D721Med (cell line): ENCODE data around the gene ADGRG4.
"Not testable (repeated sequence)": the region's sequence is repeated elsewhere in the genome, so short reads cannot be mapped to it uniquely, and the experiment has no call there.

Experiments
- DNase-seq: peaks from one replicate; pipeline ENCODE4 v3.0.0; 2011; ENCODE audit warnings: low spot score; ENCODE audit not compliant: insufficient read length
- FAIRE-seq: peaks from 2 replicates; lab custom pipeline; 2011; peaks lifted over from hg19 to GRCh38; lab: Jason Lieb, UNC
- CTCF ChIP-seq: IDR thresholded peaks from 2 replicates; pipeline ENCODE4 v1.5.1; 2012; ENCODE audit warnings: mild to moderate bottlenecking, control low read depth; ENCODE audit not compliant: insufficient read depth; ENCODE audit errors: missing control alignments

ADGRG4 gene

GRCh38 chrX:136438192-136438591 is 137.4 kb downstream of the ADGRG4 start:
- FAIRE-seq (no peak), DNase-seq (no peak)
- no peak for TF ChIP-seq CTCF

- not testable (repeated sequence) for DNase-seq, FAIRE-seq
Observed at GRCh38 chrX:136445674-136446073, 144.9 kb downstream of the ADGRG4 start.

GRCh38 chrX:136446208-136446607 is 145.4 kb downstream of the ADGRG4 start:
- DNase-seq (no peak), FAIRE-seq (no peak)
- TF ChIP-seq CTCF = no peak

GRCh38 chrX:136447308-136447707 is 146.5 kb downstream of the ADGRG4 start:
- no peak for TF ChIP-seq CTCF
- no peak for DNase-seq
- no peak for FAIRE-seq

GRCh38 chrX:136447968-136448367 is 147.2 kb downstream of the ADGRG4 start:
- FAIRE-seq (no peak), DNase-seq (no peak)
- no peak for TF ChIP-seq CTCF

GRCh38 chrX:136450050-136450830 is 149.5 kb downstream of the ADGRG4 start:
- DNase-seq (no peak), FAIRE-seq (no peak)
- TF ChIP-seq CTCF = no peak

GRCh38 chrX:136452614-136453013 is 151.9 kb downstream of the ADGRG4 start:
- DNase-seq = no peak
- peak; percentile 16 for FAIRE-seq
- no peak for TF ChIP-seq CTCF

GRCh38 chrX:136453114-136453513 is 152.4 kb downstream of the ADGRG4 start:
- DNase-seq = no peak

More at GRCh38 chrX:136453114-136453513, 152.4 kb downstream of the ADGRG4 start:
- TF ChIP-seq CTCF = no peak
- FAIRE-seq = no peak
